K562 (cell line): ENCODE data around the gene MRPL27. TPM values are rescaled to one million over a fixed set of nuclear protein-coding genes. Genes with fewer than 3 reads are reported as not detected.
A peak's percentile ranks its signal among the peaks of the same experiment; 100 is the strongest.

Source experiments
- CEBPB ChIP-seq: fragments of 450-650 bp; IDR thresholded peaks from 2 replicates; pipeline ENCODE4 v1.6.1; 2016; ENCODE audit warnings: missing genetic modification characterization, missing compliant biosample characterization
- CHD1 ChIP-seq: fragments of 200-600 bp; sonication (generic); IDR thresholded peaks from one replicate; pipeline ENCODE4 v1.6.1; 2012; ENCODE audit warnings: mild to moderate bottlenecking, moderate library complexity, low read length, inconsistent platforms
- ETV5 ChIP-seq: sonication (generic); formaldehyde crosslinking; IDR thresholded peaks from 2 replicates; pipeline ENCODE4 v1.4.0; 2020; ENCODE audit warnings: low read depth, mild to moderate bottlenecking, missing genetic modification reagents
- FOXM1 ChIP-seq, 2 experiments: fragments of 450-650 bp in 1 of 2; sonication (generic) in 1 of 2; formaldehyde crosslinking in 1 of 2; IDR thresholded peaks; 2 replicates each; pipeline versions ENCODE4 v1.6.1 to v1.9.0; 2017 to 2022; ENCODE audit warnings: low read depth in 2 of 2, mild to moderate bottlenecking in 2 of 2, missing genetic modification reagents in 1 of 2, moderate library complexity in 1 of 2
- JUND ChIP-seq, 2 experiments: IDR thresholded peaks; 2 replicates in 1 of 2; 3 replicates in 1 of 2; pipeline ENCODE4 v1.6.1; 2011; ENCODE audit warnings: borderline replicate concordance in 2 of 2, low read depth in 2 of 2, low read length in 2 of 2, improper control_type of control experiment in 1 of 2, missing biosample characterization in 1 of 2, missing genetic modification characterization in 1 of 2, missing genetic modification reagents in 1 of 2
- MBD2 ChIP-seq: sonication (generic); IDR thresholded peaks from 2 replicates; pipeline ENCODE4 v1.6.1; 2016; ENCODE audit warnings: low read depth, borderline replicate concordance
- RAD51 ChIP-seq: fragments of 450-650 bp; IDR thresholded peaks from 2 replicates; pipeline ENCODE4 v1.7.1; 2016; ENCODE audit warnings: low read depth, mild to moderate bottlenecking, borderline replicate concordance
- SMAD4 ChIP-seq: fragments of 250-450 bp; sonication (Bioruptor Pico); conservative IDR thresholded peaks from 2 replicates; pipeline ENCODE4 v1.8.0; 2021; ENCODE audit warnings: inconsistent platforms, mild to moderate bottlenecking, moderate library complexity
- ZC3H11A ChIP-seq: IDR thresholded peaks from 2 replicates; pipeline ENCODE4 v1.6.1; 2012; ENCODE audit warnings: low read depth, low read length, improper control_type of control experiment
- ZFX ChIP-seq: sonication (generic); formaldehyde crosslinking; IDR thresholded peaks from 2 replicates; pipeline ENCODE4 v1.8.0; 2022; ENCODE audit warnings: mild to moderate bottlenecking, missing genetic modification reagents, moderate library complexity
- ZNF175 ChIP-seq: fragments of 200-800 bp; sonication (Bioruptor generic); IDR thresholded peaks from 2 replicates; pipeline ENCODE4 v1.6.1; 2016; ENCODE audit warnings: low read depth, mild to moderate bottlenecking, missing genetic modification characterization, missing compliant biosample characterization
- polyA plus RNA-seq, 8 experiments: library from polyadenylated mRNA; depleted of rRNA in 4 of 8; stranded (reverse) in 5 of 8; unstranded in 3 of 8; fragments of >200 nt; fragmentation: Nextera tagmentation in 2 of 8; fragmentation: Illumina TruSeq in 1 of 8; extraction: Ambion mirVana in 2 of 8; extraction: Trizol in 1 of 8; gene quantifications; 2 replicates each; pipeline versions ENCODE4 v1.2.1 to v1.2.3, GENCODE V29; 2011 to 2014; ENCODE audit warnings: inconsistent platforms in 1 of 8, missing spikeins in 1 of 8
- total RNA-seq, 7 experiments: library from RNA; depleted of rRNA in 6 of 7; stranded (reverse); fragments of >200 nt in 6 of 7; fragmentation: Illumina TruSeq in 2 of 7; extraction: Trizol in 2 of 7; gene quantifications; 2 replicates each; pipeline versions ENCODE4 v1.2.1 to v1.2.3, GENCODE V29; 2011 to 2021; ENCODE audit warnings: low replicate concordance in 1 of 7
- TF ChIP-seq, protein P1 (sequence below), 2 experiments: fragments of 450-650 bp; formaldehyde crosslinking in 1 of 2; IDR thresholded peaks; 2 replicates each; pipeline versions ENCODE4 v1.4.0 to v1.6.1; 2014 to 2020; ENCODE audit warnings: mild to moderate bottlenecking in 2 of 2, borderline replicate concordance in 1 of 2, low read depth in 1 of 2
- TF ChIP-seq, protein P2 (sequence below): sonication (generic); formaldehyde crosslinking; IDR thresholded peaks from 2 replicates; pipeline ENCODE4 v1.8.1; 2023; ENCODE audit warnings: mild to moderate bottlenecking, missing genetic modification reagents
- TF ChIP-seq, protein P3 (sequence below), 3 experiments: fragments of 200-800 bp in 1 of 3; sonication (Bioruptor generic) in 1 of 3; sonication (generic) in 1 of 3; formaldehyde crosslinking in 1 of 3; IDR thresholded peaks; 2 replicates each; pipeline versions ENCODE4 v1.6.1 to v1.8.0; 2016 to 2022; ENCODE audit warnings: mild to moderate bottlenecking in 2 of 3, missing compliant biosample characterization in 2 of 3, missing genetic modification characterization in 2 of 3, missing genetic modification reagents in 1 of 3

Gene MRPL27
- total and polyA plus RNA-seq, 9 of the 15 experiments (the other 6 are each of a cell fraction or from before 2014, with no cell fraction given), result 96.3 to 401 (median 142) TPM

DNA sequence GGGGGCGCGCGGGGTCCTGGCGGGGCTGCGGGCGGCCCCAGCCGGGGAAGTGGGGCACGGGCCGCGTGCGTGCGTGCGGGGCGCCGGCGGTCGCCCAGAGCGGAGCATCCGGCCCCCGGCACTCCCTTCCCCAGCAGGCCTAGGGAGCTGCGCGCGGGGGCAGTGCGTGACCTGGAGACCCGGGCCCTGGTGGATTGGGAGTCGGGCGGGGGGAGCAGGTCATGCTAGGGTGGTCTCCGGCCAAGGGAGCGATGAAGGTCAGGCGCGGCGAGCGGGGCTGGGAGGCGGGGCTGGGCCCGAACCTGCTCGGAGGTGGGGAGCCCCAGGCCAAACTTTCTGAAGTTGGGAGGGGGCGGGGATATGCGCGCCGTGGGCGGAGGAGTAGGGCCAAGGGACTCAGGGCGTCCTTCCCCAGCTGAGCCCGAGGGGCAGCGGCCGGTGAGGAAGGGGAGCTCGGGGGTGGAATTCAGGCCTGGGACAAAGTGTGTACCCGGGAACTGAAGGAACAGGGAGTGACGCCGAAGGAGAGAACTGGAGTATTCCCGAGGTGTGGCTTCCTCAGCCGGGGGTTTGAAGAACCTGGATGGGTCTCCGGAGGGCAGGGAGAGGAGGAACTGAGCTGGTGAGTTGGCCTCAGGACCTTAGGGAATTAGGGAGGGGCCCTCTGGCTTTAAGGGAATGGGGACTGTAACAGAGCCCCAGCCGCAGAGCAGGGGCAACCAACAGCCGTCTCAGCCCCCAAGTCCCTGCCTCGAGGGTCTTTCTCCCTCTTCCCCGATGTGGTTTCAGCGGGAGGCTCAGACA lies 26.5 kb downstream of the MRPL27 start (continued):
- TF ChIP-seq, protein P1, sequence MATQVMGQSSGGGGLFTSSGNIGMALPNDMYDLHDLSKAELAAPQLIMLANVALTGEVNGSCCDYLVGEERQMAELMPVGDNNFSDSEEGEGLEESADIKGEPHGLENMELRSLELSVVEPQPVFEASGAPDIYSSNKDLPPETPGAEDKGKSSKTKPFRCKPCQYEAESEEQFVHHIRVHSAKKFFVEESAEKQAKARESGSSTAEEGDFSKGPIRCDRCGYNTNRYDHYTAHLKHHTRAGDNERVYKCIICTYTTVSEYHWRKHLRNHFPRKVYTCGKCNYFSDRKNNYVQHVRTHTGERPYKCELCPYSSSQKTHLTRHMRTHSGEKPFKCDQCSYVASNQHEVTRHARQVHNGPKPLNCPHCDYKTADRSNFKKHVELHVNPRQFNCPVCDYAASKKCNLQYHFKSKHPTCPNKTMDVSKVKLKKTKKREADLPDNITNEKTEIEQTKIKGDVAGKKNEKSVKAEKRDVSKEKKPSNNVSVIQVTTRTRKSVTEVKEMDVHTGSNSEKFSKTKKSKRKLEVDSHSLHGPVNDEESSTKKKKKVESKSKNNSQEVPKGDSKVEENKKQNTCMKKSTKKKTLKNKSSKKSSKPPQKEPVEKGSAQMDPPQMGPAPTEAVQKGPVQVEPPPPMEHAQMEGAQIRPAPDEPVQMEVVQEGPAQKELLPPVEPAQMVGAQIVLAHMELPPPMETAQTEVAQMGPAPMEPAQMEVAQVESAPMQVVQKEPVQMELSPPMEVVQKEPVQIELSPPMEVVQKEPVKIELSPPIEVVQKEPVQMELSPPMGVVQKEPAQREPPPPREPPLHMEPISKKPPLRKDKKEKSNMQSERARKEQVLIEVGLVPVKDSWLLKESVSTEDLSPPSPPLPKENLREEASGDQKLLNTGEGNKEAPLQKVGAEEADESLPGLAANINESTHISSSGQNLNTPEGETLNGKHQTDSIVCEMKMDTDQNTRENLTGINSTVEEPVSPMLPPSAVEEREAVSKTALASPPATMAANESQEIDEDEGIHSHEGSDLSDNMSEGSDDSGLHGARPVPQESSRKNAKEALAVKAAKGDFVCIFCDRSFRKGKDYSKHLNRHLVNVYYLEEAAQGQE (IDR thresholded peaks at IDR 0.05; ENCODE audit: borderline replicate concordance), result no peak
- TF ChIP-seq, protein P1 (CRISPR knock-in tag; IDR thresholded peaks at IDR 0.05; ENCODE audit: low read depth), result 0 out of 2 replicates have a peak, but pooled peaks have one; percentile 12
- TF ChIP-seq ETV5, result 0 out of 2 replicates have a peak, but pooled peaks have one; percentile 20
- no peak for TF ChIP-seq ZC3H11A
- peak; percentile 58 for TF ChIP-seq ZFX (CRISPR knock-in tag)
- TF ChIP-seq, protein P2, sequence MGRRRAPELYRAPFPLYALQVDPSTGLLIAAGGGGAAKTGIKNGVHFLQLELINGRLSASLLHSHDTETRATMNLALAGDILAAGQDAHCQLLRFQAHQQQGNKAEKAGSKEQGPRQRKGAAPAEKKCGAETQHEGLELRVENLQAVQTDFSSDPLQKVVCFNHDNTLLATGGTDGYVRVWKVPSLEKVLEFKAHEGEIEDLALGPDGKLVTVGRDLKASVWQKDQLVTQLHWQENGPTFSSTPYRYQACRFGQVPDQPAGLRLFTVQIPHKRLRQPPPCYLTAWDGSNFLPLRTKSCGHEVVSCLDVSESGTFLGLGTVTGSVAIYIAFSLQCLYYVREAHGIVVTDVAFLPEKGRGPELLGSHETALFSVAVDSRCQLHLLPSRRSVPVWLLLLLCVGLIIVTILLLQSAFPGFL, result no peak
- TF ChIP-seq FOXM1 (IDR thresholded peaks at IDR 0.05; ENCODE audit: low read depth), result no peak
- 0 out of 2 replicates have a peak, but pooled peaks have one; percentile 7 for TF ChIP-seq FOXM1 (CRISPR knock-in tag; IDR thresholded peaks at IDR 0.05; ENCODE audit: low read depth)
- TF ChIP-seq JUND (IDR thresholded peaks at IDR 0.05; ENCODE audit: borderline replicate concordance, low read depth, low read length), result no peak
- TF ChIP-seq JUND (tag; IDR thresholded peaks at IDR 0.05; ENCODE audit: borderline replicate concordance, low read depth, low read length), result no peak
- TF ChIP-seq ZNF175 (CRISPR knock-in tag), result no peak
- TF ChIP-seq CHD1, result peak; percentile 46
- no peak for TF ChIP-seq RAD51
- TF ChIP-seq, protein P3, sequence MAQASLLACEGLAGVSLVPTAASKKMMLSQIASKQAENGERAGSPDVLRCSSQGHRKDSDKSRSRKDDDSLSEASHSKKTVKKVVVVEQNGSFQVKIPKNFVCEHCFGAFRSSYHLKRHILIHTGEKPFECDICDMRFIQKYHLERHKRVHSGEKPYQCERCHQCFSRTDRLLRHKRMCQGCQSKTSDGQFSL (CRISPR knock-in tag; IDR thresholded peaks at IDR 0.05), result no peak
- TF ChIP-seq, protein P3 (tag; IDR thresholded peaks at IDR 0.05), result no peak
- TF ChIP-seq CEBPB (tag), result no peak
- TF ChIP-seq MBD2, result no peak
- TF ChIP-seq SMAD4 (CRISPR knock-in tag), result 0 out of 2 replicates have a peak, but pooled peaks have one; percentile 7
